ENCODE measurements around the gene GLIPR1L2.

The GLIPR1L2 gene

DNA sequence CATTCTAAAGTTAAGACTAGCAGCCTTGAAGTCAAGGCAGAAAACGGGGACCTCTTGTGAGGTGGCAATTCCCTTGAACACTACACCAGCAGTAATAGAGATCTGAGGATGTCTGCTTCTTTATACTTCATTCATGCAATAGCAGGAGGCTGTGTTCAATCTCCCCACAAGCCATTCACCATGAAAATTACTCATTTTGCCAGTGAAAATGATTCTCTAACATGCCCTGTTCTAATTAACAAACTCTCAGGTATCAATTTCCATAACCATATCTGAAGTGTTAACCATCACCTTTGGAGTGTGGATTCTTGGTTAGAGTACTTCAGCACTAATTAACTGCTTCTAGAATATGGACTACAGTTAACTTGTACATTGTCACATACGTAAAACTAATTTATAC, 86.2 kb downstream of the GLIPR1L2 start:
- Histone ChIP-seq H4K20me1 (ENCODE audit: low read depth, low read length) (no peaks in the 10 kb centered on the region), H3K27ac (ENCODE audit: low read depth, low read length) (no peak overlapping the region), H2AFZ (ENCODE audit: low read depth, low read length, severe bottlenecking) (peak overlapping the region; percentile 17), H3K79me2 (ENCODE audit: insufficient read depth, low read length) (no peaks in the 10 kb centered on the region; the same call in 1 of the 2 replicates), H3K9me2 (replicated peaks; ENCODE audit: insufficient read depth, low read length) (no peaks in the 10 kb centered on the region), H3K27me3 (ENCODE audit: low read length) (no peaks in the 10 kb centered on the region), H3K9ac (ENCODE audit: low read length) (no peak overlapping the region), H3K9me3 (ENCODE audit: insufficient read depth, low read length) (no peaks in the 10 kb centered on the region), H3K36me3 (ENCODE audit: low read length) (no peaks in the 10 kb centered on the region), H3F3A (ENCODE audit: insufficient read depth) (0 out of 2 replicates have a peak, but pooled peaks cover 3% of the 10 kb centered on the region), H3K4me3 (ENCODE audit: insufficient read depth, low read length, poor library complexity, severe bottlenecking) (no peak overlapping the region), H3K4me2 (ENCODE audit: low read depth, low read length, poor library complexity, severe bottlenecking) (no peak overlapping the region)
- TF ChIP-seq, protein P1, sequence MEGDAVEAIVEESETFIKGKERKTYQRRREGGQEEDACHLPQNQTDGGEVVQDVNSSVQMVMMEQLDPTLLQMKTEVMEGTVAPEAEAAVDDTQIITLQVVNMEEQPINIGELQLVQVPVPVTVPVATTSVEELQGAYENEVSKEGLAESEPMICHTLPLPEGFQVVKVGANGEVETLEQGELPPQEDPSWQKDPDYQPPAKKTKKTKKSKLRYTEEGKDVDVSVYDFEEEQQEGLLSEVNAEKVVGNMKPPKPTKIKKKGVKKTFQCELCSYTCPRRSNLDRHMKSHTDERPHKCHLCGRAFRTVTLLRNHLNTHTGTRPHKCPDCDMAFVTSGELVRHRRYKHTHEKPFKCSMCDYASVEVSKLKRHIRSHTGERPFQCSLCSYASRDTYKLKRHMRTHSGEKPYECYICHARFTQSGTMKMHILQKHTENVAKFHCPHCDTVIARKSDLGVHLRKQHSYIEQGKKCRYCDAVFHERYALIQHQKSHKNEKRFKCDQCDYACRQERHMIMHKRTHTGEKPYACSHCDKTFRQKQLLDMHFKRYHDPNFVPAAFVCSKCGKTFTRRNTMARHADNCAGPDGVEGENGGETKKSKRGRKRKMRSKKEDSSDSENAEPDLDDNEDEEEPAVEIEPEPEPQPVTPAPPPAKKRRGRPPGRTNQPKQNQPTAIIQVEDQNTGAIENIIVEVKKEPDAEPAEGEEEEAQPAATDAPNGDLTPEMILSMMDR (IDR thresholded peaks at IDR 0.05; ENCODE audit: insufficient read depth, low read length, poor library complexity, severe bottlenecking): no peak
- no peak for TF ChIP-seq EZH2phosphoT487 (conservative IDR thresholded peaks at IDR 0.05; ENCODE audit: low read length)

DNA sequence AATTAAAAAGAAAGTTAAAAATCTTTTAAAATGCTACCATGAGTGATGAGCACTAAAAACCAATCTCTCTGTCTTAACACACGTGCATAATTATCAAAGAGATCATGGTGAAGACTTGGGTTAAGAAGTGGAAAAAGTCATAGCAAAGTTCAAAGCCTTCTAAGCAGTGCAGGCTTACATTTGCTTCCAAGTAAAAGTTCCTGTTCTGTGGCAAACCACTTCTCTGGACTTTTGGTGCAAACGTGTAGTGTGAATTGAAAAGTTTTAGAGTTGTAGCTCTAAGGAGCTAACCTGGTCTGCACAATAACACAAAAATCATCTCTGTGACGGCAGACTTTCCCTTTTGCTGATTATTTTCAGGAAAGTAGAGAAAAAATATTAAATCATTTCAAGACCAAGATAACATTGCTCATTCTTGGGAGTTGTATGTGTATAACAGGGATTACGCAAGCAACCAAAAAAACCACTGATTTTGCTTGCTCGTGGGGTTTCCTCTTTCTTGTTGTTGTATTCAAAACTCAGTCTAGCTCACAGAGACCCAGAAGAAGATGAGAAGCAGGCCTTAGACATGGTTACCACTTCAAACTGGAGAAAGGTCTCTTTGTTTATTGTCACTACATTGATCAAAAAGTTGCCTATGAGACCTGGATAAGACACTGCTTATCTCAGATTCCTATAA, 87.4 kb downstream of the GLIPR1L2 start:
- H3K27ac ChIP-seq (ENCODE audit: low read depth, low read length): no peak overlapping the region
- peaks cover 13% of the 10 kb centered on the region; the same call in 1 of the 2 replicates for H3F3A ChIP-seq (ENCODE audit: insufficient read depth)
- no peaks in the 10 kb centered on the region for H3K36me3 ChIP-seq (ENCODE audit: low read length)
- no peaks in the 10 kb centered on the region for H3K27me3 ChIP-seq (ENCODE audit: low read length)
- no peaks in the 10 kb centered on the region for H3K9me3 ChIP-seq (ENCODE audit: insufficient read depth, low read length)
- TF ChIP-seq, protein P1 (IDR thresholded peaks at IDR 0.05; ENCODE audit: insufficient read depth, low read length, poor library complexity, severe bottlenecking): no peak
- TF ChIP-seq EZH2phosphoT487 (conservative IDR thresholded peaks at IDR 0.05; ENCODE audit: low read length): no peak
- H3K9ac ChIP-seq (ENCODE audit: low read length): no peak overlapping the region
- no peaks in the 10 kb centered on the region for H3K9me2 ChIP-seq (replicated peaks; ENCODE audit: insufficient read depth, low read length)
- H4K20me1 ChIP-seq (ENCODE audit: low read depth, low read length): no peaks in the 10 kb centered on the region
- no peak overlapping the region for H3K4me3 ChIP-seq (ENCODE audit: insufficient read depth, low read length, poor library complexity, severe bottlenecking)
- no peaks in the 10 kb centered on the region; the same call in 1 of the 2 replicates for H3K79me2 ChIP-seq (ENCODE audit: insufficient read depth, low read length)
- H3K4me2 ChIP-seq (ENCODE audit: low read depth, low read length, poor library complexity, severe bottlenecking): no peak overlapping the region
- H2AFZ ChIP-seq (ENCODE audit: low read depth, low read length, severe bottlenecking): no peak overlapping the region

DNA sequence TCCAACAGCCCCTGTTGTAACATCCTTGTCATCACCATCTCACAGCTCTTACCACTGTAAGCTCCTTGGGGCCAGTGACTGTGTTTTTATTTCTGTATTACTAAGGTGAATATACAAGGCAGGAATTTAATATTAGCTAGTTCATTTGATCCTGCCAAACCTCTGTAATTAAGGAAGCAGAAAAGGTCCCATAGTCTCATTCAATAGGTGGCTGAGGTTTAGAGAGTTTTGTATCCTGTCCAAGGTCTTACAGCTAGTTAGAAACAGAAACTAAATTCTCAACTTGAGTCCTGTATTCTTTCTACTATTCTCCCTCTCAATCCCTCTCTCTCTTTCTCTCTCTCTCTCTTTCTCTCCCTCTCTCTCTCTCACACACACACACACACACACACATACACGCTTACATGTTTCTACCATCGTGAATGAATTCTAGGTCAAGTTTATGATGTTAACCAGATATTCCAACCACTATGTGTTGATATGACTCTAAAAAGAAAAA, 89.1 kb downstream of the GLIPR1L2 start:
- peak overlapping the region; percentile 48 for H2AFZ ChIP-seq (ENCODE audit: low read depth, low read length, severe bottlenecking)
- H3K27me3 ChIP-seq (ENCODE audit: low read length): no peaks in the 10 kb centered on the region
- TF ChIP-seq EZH2phosphoT487 (conservative IDR thresholded peaks at IDR 0.05; ENCODE audit: low read length): no peak
- TF ChIP-seq, protein P1 (IDR thresholded peaks at IDR 0.05; ENCODE audit: insufficient read depth, low read length, poor library complexity, severe bottlenecking): no peak
- H4K20me1 ChIP-seq (ENCODE audit: low read depth, low read length): no peaks in the 10 kb centered on the region
- no peaks in the 10 kb centered on the region; the same call in 1 of the 2 replicates for H3K79me2 ChIP-seq (ENCODE audit: insufficient read depth, low read length)
- H3K9ac ChIP-seq (ENCODE audit: low read length): peak overlapping the region; percentile 52
- peak overlapping the region; percentile 64 for H3K27ac ChIP-seq (ENCODE audit: low read depth, low read length)
- peak overlapping the region; percentile 56 for H3K4me3 ChIP-seq (ENCODE audit: insufficient read depth, low read length, poor library complexity, severe bottlenecking)
- H3K36me3 ChIP-seq (ENCODE audit: low read length): no peaks in the 10 kb centered on the region
- H3K9me2 ChIP-seq (replicated peaks; ENCODE audit: insufficient read depth, low read length): no peaks in the 10 kb centered on the region
- H3K9me3 ChIP-seq (ENCODE audit: insufficient read depth, low read length): no peaks in the 10 kb centered on the region
- peaks cover 20% of the 10 kb centered on the region for H3F3A ChIP-seq (ENCODE audit: insufficient read depth)
- peak overlapping the region; percentile 71 for H3K4me2 ChIP-seq (ENCODE audit: low read depth, low read length, poor library complexity, severe bottlenecking)
